Progenitor cell of endocrine pancreas (in vitro differentiated cells): Measurements from ENCODE around the gene DIP2C. TPM values are rescaled to one million over a fixed set of nuclear protein-coding genes. Genes with fewer than 3 reads are reported as not detected.
"Not testable (repeated sequence)": the region's sequence is repeated elsewhere in the genome, so short reads cannot be mapped to it uniquely, and the experiment has no call there.

Experiments used
- DNase-seq: peaks from one replicate; pipeline ENCODE4 v3.0.0; 2021; ENCODE audit warnings: low spot score; ENCODE audit not compliant: unreplicated experiment
- H3K27ac Mint-ChIP-seq: 2 replicates; pipeline ENCODE4 v1.8.0; 2021; ENCODE audit warnings: mild to moderate bottlenecking, moderate library complexity, mixed read lengths
- H3K27me3 Mint-ChIP-seq: 2 replicates; pipeline ENCODE4 v1.8.0; 2021; ENCODE audit warnings: mixed read lengths
- H3K36me3 Mint-ChIP-seq: 2 replicates; pipeline ENCODE4 v1.8.0; 2022; ENCODE audit warnings: mixed read lengths; ENCODE audit not compliant: insufficient read depth
- H3K4me1 Mint-ChIP-seq: 2 replicates; pipeline ENCODE4 v1.8.0; 2021; ENCODE audit warnings: low read depth, mixed read lengths
- H3K4me3 Mint-ChIP-seq: 2 replicates; pipeline ENCODE4 v1.8.0; 2021; ENCODE audit warnings: low read depth, mild to moderate bottlenecking, moderate library complexity, mixed read lengths
- H3K9me3 Mint-ChIP-seq: 2 replicates; pipeline ENCODE4 v1.8.0; 2021; ENCODE audit warnings: low read depth, mixed read lengths
- total RNA-seq: library from RNA; stranded (reverse); gene quantifications from 2 replicates; pipeline ENCODE4 v1.2.1, GENCODE V29; 2021
- TF ChIP-seq, protein P1 (sequence below): fragments of 200-600 bp; sonication (generic); IDR thresholded peaks from one replicate; pipeline ENCODE4 v1.5.0; 2021; ENCODE audit warnings: antibody characterized with exemption, mild to moderate bottlenecking; ENCODE audit not compliant: unreplicated experiment

Gene DIP2C
- total RNA-seq, 1 donor from 2014 or later, result 27.2 TPM

GRCh38 chr10:589961-590680, 99.3 kb downstream of the DIP2C start:
- Mint-ChIP-seq H3K4me1 (peaks cover 21% of the 10 kb centered on the region), H3K27ac (peak overlapping the region; percentile 47), H3K4me3 (no peak overlapping the region), H3K27me3 (no peaks in the 10 kb centered on the region), H3K9me3 (no peaks in the 10 kb centered on the region), H3K36me3 (peaks cover 3% of the 10 kb centered on the region)
- no peak for DNase-seq
- TF ChIP-seq, protein P1, sequence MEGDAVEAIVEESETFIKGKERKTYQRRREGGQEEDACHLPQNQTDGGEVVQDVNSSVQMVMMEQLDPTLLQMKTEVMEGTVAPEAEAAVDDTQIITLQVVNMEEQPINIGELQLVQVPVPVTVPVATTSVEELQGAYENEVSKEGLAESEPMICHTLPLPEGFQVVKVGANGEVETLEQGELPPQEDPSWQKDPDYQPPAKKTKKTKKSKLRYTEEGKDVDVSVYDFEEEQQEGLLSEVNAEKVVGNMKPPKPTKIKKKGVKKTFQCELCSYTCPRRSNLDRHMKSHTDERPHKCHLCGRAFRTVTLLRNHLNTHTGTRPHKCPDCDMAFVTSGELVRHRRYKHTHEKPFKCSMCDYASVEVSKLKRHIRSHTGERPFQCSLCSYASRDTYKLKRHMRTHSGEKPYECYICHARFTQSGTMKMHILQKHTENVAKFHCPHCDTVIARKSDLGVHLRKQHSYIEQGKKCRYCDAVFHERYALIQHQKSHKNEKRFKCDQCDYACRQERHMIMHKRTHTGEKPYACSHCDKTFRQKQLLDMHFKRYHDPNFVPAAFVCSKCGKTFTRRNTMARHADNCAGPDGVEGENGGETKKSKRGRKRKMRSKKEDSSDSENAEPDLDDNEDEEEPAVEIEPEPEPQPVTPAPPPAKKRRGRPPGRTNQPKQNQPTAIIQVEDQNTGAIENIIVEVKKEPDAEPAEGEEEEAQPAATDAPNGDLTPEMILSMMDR, result no peak

DNA sequence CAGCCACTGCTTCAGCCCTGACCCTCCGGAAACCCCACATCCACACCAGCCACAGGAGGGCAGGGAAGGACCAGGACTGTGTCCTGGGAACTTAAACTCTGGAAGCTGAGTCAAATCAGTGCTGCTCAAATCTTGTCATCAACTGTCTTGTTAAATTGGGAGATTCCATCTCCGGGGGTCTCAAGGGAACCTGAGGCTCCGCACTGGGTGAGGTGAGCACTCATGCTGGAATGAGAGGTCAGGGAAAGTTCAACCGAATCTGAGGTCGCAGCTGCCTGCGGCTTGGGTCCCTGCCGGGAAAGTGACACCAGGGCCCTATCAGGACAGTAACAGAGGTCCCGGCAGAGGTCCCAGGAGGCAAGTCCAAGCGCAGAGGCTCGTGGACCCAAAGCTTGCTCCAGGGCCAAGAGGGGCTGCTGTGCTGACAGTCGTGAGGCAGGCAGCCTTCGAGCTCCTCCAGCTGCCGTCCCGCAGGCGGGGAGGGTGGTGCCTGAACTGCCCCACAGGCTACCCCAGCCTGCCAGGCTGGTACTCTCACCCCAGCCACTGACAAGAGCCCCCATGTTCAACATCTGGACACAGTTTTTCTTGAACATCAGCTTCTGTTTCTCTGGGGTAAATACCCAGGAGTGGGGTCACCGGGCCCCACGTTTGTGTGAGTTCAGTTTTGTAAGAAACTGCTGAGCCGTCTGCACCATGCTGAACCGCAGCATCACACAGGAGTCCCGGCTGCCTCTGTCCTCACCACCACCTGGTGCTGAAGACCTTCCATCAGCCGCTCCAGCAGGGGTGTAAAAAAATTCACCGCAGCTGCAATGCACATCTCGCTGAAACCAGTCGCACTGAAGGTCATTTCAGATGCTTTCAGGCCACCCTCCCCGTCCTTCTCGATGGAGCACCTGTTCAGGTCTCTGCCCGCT, 101.0 kb downstream of the DIP2C start:
- TF ChIP-seq, protein P1, result no peak
- DNase-seq, result no peak
- peaks cover 4% of the 10 kb centered on the region for H3K36me3 Mint-ChIP-seq
- H3K27me3 Mint-ChIP-seq, result no peaks in the 10 kb centered on the region
- H3K9me3 Mint-ChIP-seq, result no peaks in the 10 kb centered on the region
- H3K4me1 Mint-ChIP-seq, result peaks cover 30% of the 10 kb centered on the region
- H3K27ac Mint-ChIP-seq, result peak overlapping the region; percentile 68
- H3K4me3 Mint-ChIP-seq, result no peak overlapping the region

DNA sequence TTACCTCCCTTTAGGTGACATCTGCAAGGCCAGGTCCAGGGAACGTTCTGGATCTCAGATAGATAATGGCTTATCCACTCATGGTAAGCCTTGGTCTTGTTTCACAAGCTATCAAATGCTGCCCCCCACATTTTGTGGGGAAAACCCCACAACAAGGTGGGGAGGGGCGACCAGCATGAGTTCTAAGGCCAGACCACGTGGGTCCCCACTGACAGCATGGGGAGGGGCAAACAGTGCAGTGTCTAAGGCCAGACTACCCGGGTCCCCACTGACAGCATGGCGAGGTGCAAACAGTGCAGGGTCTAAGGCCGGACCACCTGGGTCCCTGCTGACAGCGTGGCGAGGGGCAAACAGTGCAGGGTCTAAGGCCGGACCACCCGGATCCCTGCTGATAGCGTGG, 102.8 kb downstream of the DIP2C start:
- DNase-seq, result no peak
- Mint-ChIP-seq H3K27ac (no peak overlapping the region), H3K9me3 (no peaks in the 10 kb centered on the region), H3K36me3 (peaks cover 4% of the 10 kb centered on the region), H3K27me3 (no peaks in the 10 kb centered on the region), H3K4me3 (no peak overlapping the region), H3K4me1 (peaks cover 31% of the 10 kb centered on the region)
- TF ChIP-seq, protein P1, result no peak

DNA sequence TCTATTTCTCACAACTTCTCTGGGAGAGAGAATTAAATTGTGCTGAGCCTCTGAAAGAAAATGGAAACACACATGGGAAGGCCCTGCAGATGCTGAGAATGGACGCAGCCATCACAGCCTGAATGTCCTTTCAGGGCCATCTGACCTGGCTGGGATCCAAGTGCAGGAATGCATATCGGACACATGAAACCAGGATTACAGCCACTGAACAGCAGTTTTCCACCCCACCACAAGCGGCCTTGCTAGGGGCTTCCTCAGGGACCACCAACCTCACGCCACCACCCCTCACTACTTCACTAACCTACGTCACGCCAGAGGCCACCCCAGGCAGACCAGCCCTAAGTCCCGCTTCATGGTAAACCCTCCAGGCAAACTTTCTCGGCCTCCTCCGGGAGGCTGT, 103.3 kb downstream of the DIP2C start:
- peak overlapping the region; percentile 84 for H3K27ac Mint-ChIP-seq
- TF ChIP-seq, protein P1, result no peak
- H3K4me3 Mint-ChIP-seq, result no peak overlapping the region
- no peak for DNase-seq
- peaks cover 31% of the 10 kb centered on the region for H3K4me1 Mint-ChIP-seq
- H3K27me3 Mint-ChIP-seq, result no peaks in the 10 kb centered on the region
- H3K36me3 Mint-ChIP-seq, result peaks cover 2% of the 10 kb centered on the region
- no peaks in the 10 kb centered on the region for H3K9me3 Mint-ChIP-seq

DNA sequence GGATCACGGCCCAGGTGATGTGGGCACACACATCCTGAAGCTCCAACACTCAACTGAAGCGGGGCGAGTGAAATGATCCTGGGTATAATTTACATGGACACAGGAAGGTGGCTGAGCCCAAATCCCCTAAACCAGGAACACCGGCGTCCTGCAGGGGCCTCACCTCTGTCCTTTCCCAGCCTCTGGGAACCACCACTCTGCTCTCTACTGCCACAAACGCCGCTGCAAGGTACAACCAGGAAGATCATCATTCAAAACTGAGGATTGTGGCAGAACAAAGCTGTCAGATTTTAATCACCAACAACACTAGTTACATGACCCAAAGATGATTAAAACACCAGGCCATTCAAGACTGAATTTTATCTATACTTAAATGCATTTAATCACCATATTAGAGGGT, 104.0 kb downstream of the DIP2C start:
- Mint-ChIP-seq H3K27ac (no peak overlapping the region), H3K9me3 (no peaks in the 10 kb centered on the region), H3K4me3 (no peak overlapping the region), H3K27me3 (no peaks in the 10 kb centered on the region), H3K36me3 (peaks cover 2% of the 10 kb centered on the region), H3K4me1 (peaks cover 32% of the 10 kb centered on the region)
- DNase-seq, result no peak
- TF ChIP-seq, protein P1, result no peak

DNA sequence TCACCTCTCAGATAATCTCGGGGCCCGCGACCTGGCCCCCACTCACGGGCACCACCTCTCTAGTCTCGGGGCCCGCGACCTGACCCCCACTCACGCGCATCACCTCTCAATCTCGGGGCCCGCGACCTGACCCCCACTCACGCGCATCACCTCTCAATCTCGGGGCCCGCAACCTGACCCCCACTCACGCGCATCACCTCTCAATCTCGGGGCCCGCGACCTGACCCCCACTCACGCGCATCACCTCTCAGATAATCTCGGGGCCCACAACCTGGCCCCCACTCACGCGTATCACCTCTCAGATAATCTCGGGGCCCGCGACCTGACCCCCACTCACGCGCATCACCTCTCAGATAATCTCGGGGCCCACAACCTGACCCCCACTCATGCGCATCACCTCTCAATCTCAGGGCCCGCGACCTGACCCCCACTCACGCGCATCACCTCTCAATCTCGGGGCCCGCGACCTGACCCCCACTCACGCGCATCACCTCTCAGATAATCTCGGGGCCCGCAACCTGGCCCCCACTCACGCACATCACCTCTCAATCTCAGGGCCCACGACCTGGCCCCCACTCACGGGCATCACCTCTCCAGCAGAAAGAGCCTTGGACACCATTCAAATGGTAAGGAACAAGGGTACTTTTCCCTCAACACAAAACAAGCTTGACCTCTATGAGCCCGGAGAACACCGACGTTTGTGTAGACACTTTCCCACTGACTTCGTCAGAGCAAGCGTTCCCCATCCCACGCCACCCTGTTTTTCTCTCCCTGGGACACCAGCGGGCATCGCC, 104.8 kb downstream of the DIP2C start:
- peak overlapping the region; percentile 95 for H3K27ac Mint-ChIP-seq
- not testable (repeated sequence) for DNase-seq, H3K36me3 Mint-ChIP-seq, H3K9me3 Mint-ChIP-seq, H3K27me3 Mint-ChIP-seq, H3K4me3 Mint-ChIP-seq
- H3K4me1 Mint-ChIP-seq, result peaks cover 30% of the 10 kb centered on the region
